Lung (tissue), 12 donors: ENCODE data around the gene LARP4. TPM values are rescaled to one million over a fixed set of nuclear protein-coding genes. Genes with fewer than 3 reads are reported as not detected.

ENCODE experiments used
- ATAC-seq: fragments of 200-7000 bp; cut with Tn5 transposase; one replicate; pipeline ENCODE4 v1.9.1; 2020; ENCODE audit warnings: moderate number of reproducible peaks; ENCODE audit not compliant: insufficient read depth, low FRiP score
- DNase-seq, 3 donors: peaks; one replicate each; pipeline ENCODE4 v3.0.0-alpha.2; 2013 to 2017
- H3K27ac ChIP-seq, 2 donors: one replicate each; pipeline ENCODE4 v1.5.1; 2013; ENCODE audit warnings: mild to moderate bottlenecking in 2 of 2, moderate library complexity in 2 of 2, control low read depth in 1 of 2, inconsistent platforms in 1 of 2, low read depth in 1 of 2, low read length in 1 of 2
- H3K27me3 ChIP-seq, 3 donors: one replicate each; pipeline ENCODE4 v1.5.1; 2013; ENCODE audit warnings: low read length in 2 of 3; ENCODE audit not compliant: control insufficient read depth in 3 of 3, insufficient read depth in 3 of 3
- H3K36me3 ChIP-seq, 4 donors: one replicate each; pipeline ENCODE4 v1.5.1; 2013; ENCODE audit warnings: low read length in 4 of 4, mild to moderate bottlenecking in 1 of 4, moderate library complexity in 1 of 4; ENCODE audit not compliant: control insufficient read depth in 4 of 4, insufficient read depth in 4 of 4
- H3K4me1 ChIP-seq, 5 donors: one replicate each; pipeline ENCODE4 v1.5.1; 2013; ENCODE audit warnings: low read length in 5 of 5, mild to moderate bottlenecking in 2 of 5, moderate library complexity in 1 of 5; ENCODE audit not compliant: control insufficient read depth in 5 of 5, insufficient read depth in 5 of 5
- H3K4me3 ChIP-seq: one replicate; pipeline ENCODE4 v1.5.1; 2013; ENCODE audit warnings: mild to moderate bottlenecking, control low read depth, moderate library complexity
- H3K9ac ChIP-seq, 2 donors: one replicate each; pipeline ENCODE4 v1.5.1; 2013; ENCODE audit warnings: low read length in 2 of 2, control low read depth in 1 of 2; ENCODE audit not compliant: insufficient read depth in 1 of 2
- H3K9me3 ChIP-seq, 4 donors: one replicate each; pipeline ENCODE4 v1.5.1; 2013; ENCODE audit warnings: low read length in 3 of 4, mild to moderate bottlenecking in 1 of 4, moderate library complexity in 1 of 4; ENCODE audit not compliant: control insufficient read depth in 4 of 4, insufficient read depth in 3 of 4
- CTCF ChIP-seq: IDR thresholded peaks from 2 replicates; pipeline ENCODE4 v1.5.1; 2012; ENCODE audit warnings: mild to moderate bottlenecking; ENCODE audit errors: control extremely low read depth, extremely low read depth
- WGBS, 2 donors: extraction: QIAGEN DNeasy Blood & Tissue Kit; methylation state at CpG; one replicate each; pipeline ENCODE4 v1.1.7; 2013; 5-methylcytosine and 5-hydroxymethylcytosine counted together
- polyA plus RNA-seq, 2 donors: library from polyadenylated mRNA; stranded (reverse); fragments of 200-250 nt; gene quantifications; one replicate each; pipeline ENCODE4 v1.2.1, GENCODE V29; 2013
- total RNA-seq, 2 donors: library from RNA; depleted of rRNA in 1 of 2; stranded (reverse); fragments of >200 nt in 1 of 2; gene quantifications; one replicate each; pipeline ENCODE4 v1.2.1, GENCODE V29; 2014 to 2021
- donor health status: control.
- donor health status: control.
- donor health status: Bipolar disorder and iron deficiency.
- donor health status: healthy.
- donor health status: DM: yes; HTN: yes; CAD: no.

Gene LARP4
- total and polyA plus RNA-seq, 4 donors = 10.9 to 69.4 (median 32.3) TPM

GRCh38 chr12:50353869-50354593, 46.7 kb upstream of the LARP4 start:
- Histone ChIP-seq H3K36me3 (no peaks in the 10 kb centered on the region), H3K27ac (no peak overlapping the region), H3K4me1 (peaks cover 0 to 6% (median 0%) of the 10 kb centered on the region in 5 donors), H3K27me3 (no peaks in the 10 kb centered on the region), H3K9me3 (no peaks in the 10 kb centered on the region), H3K9ac (no peak overlapping the region), H3K4me3 (no peak overlapping the region)
- DNase-seq (peak in 2 of 3 donors; percentile 8 to 37), ATAC-seq (no peak)
- 74 to 81% methylated on average over 3 of the region's 3 CpGs for WGBS, 2 donors
- TF ChIP-seq CTCF = no peak

- ATAC-seq (no peak), DNase-seq (no peak)
- no peaks in the 10 kb centered on the region for H3K27me3 ChIP-seq
- WGBS, 2 donors = 82 to 96% methylated on average over 2 of the region's 2 CpGs
- H3K9ac ChIP-seq = no peak overlapping the region
- H3K9me3 ChIP-seq = no peaks in the 10 kb centered on the region
- peaks cover 0 to 6% (median 0%) of the 10 kb centered on the region in 5 donors for H3K4me1 ChIP-seq
- H3K27ac ChIP-seq = no peak overlapping the region
- no peaks in the 10 kb centered on the region for H3K36me3 ChIP-seq
- TF ChIP-seq CTCF = no peak
- H3K4me3 ChIP-seq = no peak overlapping the region
Observed at GRCh38 chr12:50354908-50355307, 45.8 kb upstream of the LARP4 start.

GRCh38 chr12:50355365-50355764, 45.3 kb upstream of the LARP4 start:
- TF ChIP-seq CTCF = no peak
- H3K27ac ChIP-seq = no peak overlapping the region
- ATAC-seq = no peak
- no peak for DNase-seq
- peaks cover 0 to 6% (median 0%) of the 10 kb centered on the region in 5 donors for H3K4me1 ChIP-seq
- H3K36me3 ChIP-seq = no peaks in the 10 kb centered on the region
- 98 to 99% methylated on average over 4 of the region's 4 CpGs for WGBS, 2 donors
- no peaks in the 10 kb centered on the region for H3K27me3 ChIP-seq
- no peak overlapping the region for H3K4me3 ChIP-seq
- H3K9me3 ChIP-seq = no peaks in the 10 kb centered on the region
- H3K9ac ChIP-seq = no peak overlapping the region

- ATAC-seq (no peak), DNase-seq (no peak)
- Histone ChIP-seq H3K4me1 (no peaks in the 10 kb centered on the region), H3K27me3 (no peaks in the 10 kb centered on the region), H3K4me3 (no peak overlapping the region), H3K9ac (no peak overlapping the region), H3K9me3 (no peaks in the 10 kb centered on the region), H3K36me3 (no peaks in the 10 kb centered on the region), H3K27ac (no peak overlapping the region)
- TF ChIP-seq CTCF = no peak
- 95 to 97% methylated on average over 4 of the region's 4 CpGs for WGBS, 2 donors
Observed at GRCh38 chr12:50362671-50363070, 38.0 kb upstream of the LARP4 start.
